ENCODE results near the gene ANKMY1. TPM values are rescaled to one million over a fixed set of nuclear protein-coding genes. Genes with fewer than 3 reads are reported as not detected.
A peak's percentile ranks its signal among the peaks of the same experiment; 100 is the strongest.

The ANKMY1 gene
- total RNA-seq, 4 donors from 2014 or later = 8.2 to 23.8 (median 17.1) TPM

- peaks cover 13 to 100% (median 13%) of the 10 kb centered on the region in 3 donors for H3K36me3 ChIP-seq
- WGBS, 2 donors = 93 to 100% methylated on average over 3 to 9 of the region's 22 CpGs
- no peak for DNase-seq
Measured at GRCh38 chr2:240597419-240598181, 39.8 kb upstream of the ANKMY1 start.

GRCh38 chr2:240597054-240597418 lies 39.2 kb upstream of the ANKMY1 start:
- Histone ChIP-seq H3K27me3 (no peaks in the 10 kb centered on the region), H3K4me1 (peaks cover 0 to 28% (median 6%) of the 10 kb centered on the region in 3 donors), H3K9me3 (no peaks in the 10 kb centered on the region), H3K36me3 (peaks cover 13 to 100% (median 13%) of the 10 kb centered on the region in 3 donors), H3K4me3 (no peak overlapping the region), H3K27ac (peak overlapping the region in 1 of 4 donors; percentile 17)
- no peak for DNase-seq
- intact Hi-C loops (cut with DNase I) = no loop called here
- no peak for TF ChIP-seq POLR2A (IDR thresholded peaks at IDR 0.05)
- TF ChIP-seq CTCF (IDR thresholded peaks at IDR 0.05) = no peak
- 74 to 80% methylated on average over 4 to 6 of the region's 10 CpGs for WGBS, 2 donors

More at GRCh38 chr2:240597419-240598181, 39.8 kb upstream of the ANKMY1 start:
- Histone ChIP-seq H3K9me3 (no peaks in the 10 kb centered on the region), H3K27me3 (no peaks in the 10 kb centered on the region), H3K4me3 (no peak overlapping the region), H3K27ac (no peak overlapping the region), H3K4me1 (peaks cover 0 to 28% (median 6%) of the 10 kb centered on the region in 3 donors)
- TF ChIP-seq POLR2A (IDR thresholded peaks at IDR 0.05) (no peak), CTCF (IDR thresholded peaks at IDR 0.05) (no peak)
- intact Hi-C loops (cut with DNase I) = no loop called here

- H3K36me3 ChIP-seq = peaks cover 13 to 100% (median 13%) of the 10 kb centered on the region in 3 donors
- H3K4me1 ChIP-seq = peaks cover 0 to 28% (median 6%) of the 10 kb centered on the region in 3 donors
- intact Hi-C loops (cut with DNase I) = no loop called here
- peak overlapping the region in 2 of 4 donors; percentile 17 to 28 for H3K27ac ChIP-seq
- no peaks in the 10 kb centered on the region for H3K9me3 ChIP-seq
- H3K27me3 ChIP-seq = no peaks in the 10 kb centered on the region
- DNase-seq = no peak
- H3K4me3 ChIP-seq = no peak overlapping the region
- TF ChIP-seq CTCF (IDR thresholded peaks at IDR 0.05) = no peak
- no peak for TF ChIP-seq POLR2A (IDR thresholded peaks at IDR 0.05)
- WGBS, 2 donors = 85% methylated on average over 12 of the region's 23 CpGs; no CpG with 5 or more reads in 1 of the 2 donors
Measured at GRCh38 chr2:240596491-240596931, 38.7 kb upstream of the ANKMY1 start.

- Histone ChIP-seq H3K4me3 (no peak overlapping the region), H3K36me3 (peaks cover 13 to 100% (median 13%) of the 10 kb centered on the region in 3 donors), H3K9me3 (no peaks in the 10 kb centered on the region), H3K27ac (peak overlapping the region in 2 of 4 donors; percentile 17 to 28), H3K27me3 (no peaks in the 10 kb centered on the region), H3K4me1 (peaks cover 0 to 28% (median 6%) of the 10 kb centered on the region in 3 donors)
- intact Hi-C loops (cut with DNase I) = no loop called here
- no peak for DNase-seq
- TF ChIP-seq CTCF (IDR thresholded peaks at IDR 0.05) = no peak
- TF ChIP-seq POLR2A (IDR thresholded peaks at IDR 0.05) = no peak
- 80% methylated on average over 2 of the region's 17 CpGs; no CpG with 5 or more reads in 1 of the 2 donors for WGBS, 2 donors
Measured at GRCh38 chr2:240596080-240596460, 38.3 kb upstream of the ANKMY1 start.

GRCh38 chr2:240595381-240596079 lies 37.7 kb upstream of the ANKMY1 start:
- no peaks in the 10 kb centered on the region for H3K27me3 ChIP-seq
- no peak for TF ChIP-seq POLR2A (IDR thresholded peaks at IDR 0.05)
- peak in 1 of 6 experiments; percentile 12 for TF ChIP-seq CTCF (IDR thresholded peaks at IDR 0.05)
- H3K27ac ChIP-seq = peak overlapping the region in 1 of 4 donors; percentile 17

More at GRCh38 chr2:240595381-240596079, 37.7 kb upstream of the ANKMY1 start:
- H3K36me3 ChIP-seq = peaks cover 13 to 100% (median 13%) of the 10 kb centered on the region in 3 donors
- no peak overlapping the region for H3K4me3 ChIP-seq
- H3K9me3 ChIP-seq = no peaks in the 10 kb centered on the region
- DNase-seq = no peak
- intact Hi-C loops (cut with DNase I) = no loop called here
- H3K4me1 ChIP-seq = peaks cover 0 to 28% (median 6%) of the 10 kb centered on the region in 3 donors
- 57% methylated on average over 5 of the region's 18 CpGs; no CpG with 5 or more reads in 1 of the 2 donors for WGBS, 2 donors
